Spleen (tissue), 13 donors: Measurements from ENCODE around the gene SLC25A24. TPM values are rescaled to one million over a fixed set of nuclear protein-coding genes. Genes with fewer than 3 reads are reported as not detected.
"Not testable (repeated sequence)": the region's sequence is repeated elsewhere in the genome, so short reads cannot be mapped to it uniquely, and the experiment has no call there.

ENCODE experiments used
- DNase-seq: peaks from one replicate; pipeline ENCODE4 v3.0.0-alpha.2; 2020
- H3K27ac ChIP-seq, 8 donors: fragments of 200-600 bp; sonication (generic) in 7 of 8; 1 replicate in 4 of 8; 2 replicates in 4 of 8; pipeline versions ENCODE4 v1.5.0 to v1.8.0; 2016 to 2021; ENCODE audit warnings: inconsistent platforms in 4 of 8, mild to moderate bottlenecking in 4 of 8, moderate library complexity in 1 of 8
- H3K27me3 ChIP-seq, 7 donors: fragments of 200-600 bp; sonication (generic) in 6 of 7; replicated peaks in 1 of 7; 1 replicate in 4 of 7; 2 replicates in 3 of 7; pipeline versions ENCODE4 v1.5.0 to v1.8.0; 2016 to 2021; ENCODE audit warnings: inconsistent platforms in 3 of 7, mild to moderate bottlenecking in 1 of 7
- H3K36me3 ChIP-seq, 6 donors: fragments of 200-600 bp; sonication (generic) in 5 of 6; 1 replicate in 4 of 6; 2 replicates in 2 of 6; pipeline versions ENCODE4 v1.5.0 to v1.8.0; 2016 to 2021; ENCODE audit warnings: inconsistent platforms in 2 of 6
- H3K4me1 ChIP-seq, 6 donors: fragments of 200-600 bp; sonication (generic) in 5 of 6; 1 replicate in 3 of 6; 2 replicates in 3 of 6; pipeline versions ENCODE4 v1.5.0 to v1.8.0; 2016 to 2021; ENCODE audit warnings: inconsistent platforms in 3 of 6
- H3K4me3 ChIP-seq, 8 donors: fragments of 200-600 bp; sonication (generic) in 7 of 8; 1 replicate in 4 of 8; 2 replicates in 4 of 8; pipeline versions ENCODE4 v1.5.0 to v1.8.0; 2016 to 2021; ENCODE audit warnings: inconsistent platforms in 4 of 8, mild to moderate bottlenecking in 4 of 8, moderate library complexity in 2 of 8
- H3K9me3 ChIP-seq, 8 donors: fragments of 200-600 bp; sonication (generic) in 7 of 8; 1 replicate in 4 of 8; 2 replicates in 4 of 8; pipeline versions ENCODE4 v1.5.0 to v1.8.0; 2016 to 2021; ENCODE audit warnings: inconsistent platforms in 4 of 8
- CTCF ChIP-seq, 11 experiments: fragments of 200-600 bp in 7 of 11; fragments of 450-650 bp in 4 of 11; sonication (generic) in 4 of 11; IDR thresholded peaks in 8 of 11; conservative IDR thresholded peaks in 3 of 11; 1 replicate in 7 of 11; 2 replicates in 4 of 11; pipeline versions ENCODE4 v1.4.0 to v1.8.0; 2016 to 2021; ENCODE audit warnings: antibody characterized with exemption in 11 of 11, inconsistent platforms in 4 of 11, mild to moderate bottlenecking in 1 of 11
- POLR2A ChIP-seq, 3 donors: fragments of 450-650 bp; IDR thresholded peaks; one replicate each; pipeline ENCODE4 v1.5.1; 2017; ENCODE audit warnings: antibody characterized with exemption in 3 of 3, mild to moderate bottlenecking in 1 of 3
- POLR2AphosphoS5 ChIP-seq, 3 donors: sonication (generic); formaldehyde crosslinking; IDR thresholded peaks; one replicate each; pipeline ENCODE4 v1.5.1; 2017; ENCODE audit warnings: antibody characterized with exemption in 3 of 3
- WGBS, 5 donors: extraction: QIAGEN DNeasy Blood & Tissue Kit in 3 of 5; methylation state at CpG; one replicate each; pipeline versions ENCODE4 v1.1.5 to v1.1.7; 2013 to 2018; 5-methylcytosine and 5-hydroxymethylcytosine counted together
- intact Hi-C: fragments of 100-400 bp; cut with DNase I; formaldehyde crosslinking; loops from one replicate; pipeline ENCODE4 v1.15.0; 2023; ENCODE audit warnings: low total_unique reads
- long read RNA-seq, 2 donors: transcript quantifications; one replicate each; lab custom pipeline, GENCODE V29; 2026
- polyA plus RNA-seq, 3 donors: library from polyadenylated mRNA; stranded (reverse); fragments of 200-250 nt; gene quantifications; one replicate each; pipeline ENCODE4 v1.2.1, GENCODE V29; 2013
- total RNA-seq, 7 donors: library from RNA; depleted of rRNA in 3 of 7; stranded (reverse); fragments of >200 nt in 3 of 7; fragmentation: NEBNext Ultra II Directional in 4 of 7; extraction: Animal tissue kit (Norgen Biotek cat#: 25700) in 4 of 7; gene quantifications; one replicate each; pipeline versions ENCODE4 v1.1.0 to v1.2.1, GENCODE V29; 2016 to 2021
- donor health status: healthy with polysubstance abuse.
- donor health status: DM: no; HTN: no; CAD: no; lungs with moderate emphysema.
- donor health status: DM: no; HTN: no; CAD: no.
- donor health status: Bipolar disorder and iron deficiency.
- donor health status: healthy.
- donor health status: DM: no; HTN: no; CAD: no.
- donor health status: DM: yes; HTN: yes; CAD: no.

The SLC25A24 gene
- total RNA-seq (10 to 100 TPM; 24.5 to 44.4 (median 35.5) TPM), polyA plus RNA-seq (10 to 100 TPM; 12.2 to 21.3 (median 14.6) TPM)
- long read RNA-seq, donor 1, full-length matches to known transcripts, result 18 of 40 reads
- long read RNA-seq, donor 1, partial matches to known transcripts, result 22 of 40 reads
- long read RNA-seq, donor 1, other reads (novel, unspliced or antisense), result 0 of 40 reads
- long read RNA-seq, donor 2, full-length matches to known transcripts, result 14 of 19 reads
- long read RNA-seq, donor 2, partial matches to known transcripts, result 5 of 19 reads
- long read RNA-seq, donor 2, other reads (novel, unspliced or antisense), result 0 of 19 reads

DNA sequence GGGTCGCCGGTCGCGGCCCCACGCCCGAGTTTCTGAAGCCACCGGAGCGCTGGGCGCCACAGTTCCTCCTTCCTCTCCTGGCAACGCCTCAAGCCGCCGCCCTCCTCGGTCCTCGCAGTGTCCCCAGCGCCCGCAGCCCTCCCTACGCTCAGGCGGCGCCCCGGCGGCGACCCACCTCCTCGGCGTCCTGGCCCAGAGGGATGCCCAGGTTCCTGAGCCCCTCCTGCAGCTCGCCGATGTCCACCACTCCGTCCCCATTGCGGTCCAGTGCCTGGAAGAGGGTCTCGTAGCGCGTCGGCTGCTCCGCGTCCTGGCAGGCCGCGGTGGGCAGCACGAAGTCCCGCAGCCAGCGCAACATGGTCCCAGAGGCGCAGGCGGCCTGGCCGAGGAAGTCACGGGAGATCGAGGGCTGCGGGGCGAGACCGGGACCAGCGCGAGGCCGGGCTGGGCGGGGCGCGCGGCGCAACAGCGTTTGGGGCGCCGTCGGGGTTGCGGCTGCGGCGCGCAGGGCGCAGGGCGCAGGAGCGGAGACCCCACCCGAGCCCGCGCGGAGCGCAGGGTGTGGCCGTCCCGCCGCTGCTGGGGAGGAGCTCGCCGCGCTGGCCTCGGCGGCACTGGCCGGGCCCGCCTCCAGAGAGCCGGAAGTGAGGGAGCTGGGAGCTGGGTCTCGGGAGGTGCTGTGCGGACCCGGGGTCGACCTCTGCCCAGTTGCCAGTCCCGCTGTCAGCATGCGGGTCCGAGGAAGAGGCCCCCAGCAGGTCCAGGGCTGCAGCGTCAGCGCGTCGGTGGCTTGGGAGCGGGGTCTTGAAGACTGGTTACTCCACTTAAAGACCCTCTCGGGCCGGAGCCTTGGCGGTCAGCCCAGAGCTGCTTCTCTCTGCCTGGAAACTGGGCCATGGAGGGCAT lies at the start of gene SLC25A24:
Gene SLC25A24 (minus strand): TSS at position 563 of the 906 bp plus-strand sequence. CDS start 205 bp downstream, at position 358.
- H3K4me1 ChIP-seq, result peaks cover 19 to 45% (median 31%) of the 10 kb centered on the region in 6 donors
- intact Hi-C loops, result no loop called here
- WGBS, 5 donors, result 0 to 1% (median 0%) methylated on average over 51 to 97 of the region's 97 CpGs

DNA sequence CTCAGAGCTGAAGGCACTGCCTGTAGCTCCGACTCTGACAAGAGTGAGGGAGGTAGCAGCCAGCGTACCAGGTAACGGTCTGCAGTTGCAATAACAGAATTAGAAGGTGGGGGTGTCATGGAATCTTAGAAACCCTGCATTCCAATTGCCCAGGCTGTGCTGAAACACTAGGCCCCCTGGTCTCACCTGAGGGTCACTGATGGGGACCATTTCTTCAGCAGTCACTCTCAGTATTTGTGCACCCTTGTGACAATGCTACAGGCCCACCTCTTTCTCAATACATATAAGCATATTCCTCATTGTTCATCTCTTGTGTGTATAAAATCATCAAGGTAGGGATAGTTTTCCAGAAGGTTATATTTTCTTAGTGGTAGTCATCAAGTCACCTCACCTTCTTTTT lies 43.8 kb upstream of the SLC25A24 start, which contains the start of gene NBPF4:
Gene NBPF4 (minus strand): TSS at position 101 of the 400 bp plus-strand sequence. CDS start 315 bp downstream, outside the sequence.
- H3K4me3 ChIP-seq, H3K27me3 ChIP-seq, H3K27ac ChIP-seq, intact Hi-C loops, H3K4me1 ChIP-seq, H3K9me3 ChIP-seq, H3K36me3 ChIP-seq, DNase-seq: not testable (repeated sequence)
- WGBS, 5 donors, result no CpG with 5 or more reads among the region's 3 CpGs

More for the DNA sequence above, at the start of gene SLC25A24:
- peak within 1 kb of the TSS; percentile 89 to 97 (median 94) for H3K27ac ChIP-seq
- H3K9me3 ChIP-seq, result peaks cover 0 to 4% (median 0%) of the 10 kb centered on the region in 8 donors
- no peaks in the 10 kb centered on the region for H3K27me3 ChIP-seq
- peak in 1 of 3 donors; percentile 31 for TF ChIP-seq POLR2A (IDR thresholded peaks at IDR 0.05)
- peak in 1 of 11 experiments; percentile 13 for TF ChIP-seq CTCF (IDR thresholded peaks at IDR 0.05 in 8 of 11, conservative IDR thresholded peaks at IDR 0.05 in 3 of 11)
- TF ChIP-seq POLR2AphosphoS5 (IDR thresholded peaks at IDR 0.05), result peak; percentile 81 to 88 (median 81)
- peaks cover 0 to 24% (median 2%) of the 10 kb centered on the region in 6 donors for H3K36me3 ChIP-seq
- peak; percentile 97 for DNase-seq
- H3K4me3 ChIP-seq, result peak within 1 kb of the TSS; percentile 76 to 87 (median 84)

GRCh38 chr1:108239426-108239825 lies 39.3 kb upstream of the SLC25A24 start:
- DNase-seq, intact Hi-C loops, H3K27ac ChIP-seq, H3K4me1 ChIP-seq, H3K4me3 ChIP-seq, H3K9me3 ChIP-seq, H3K36me3 ChIP-seq, H3K27me3 ChIP-seq: not testable (repeated sequence)
- WGBS, 5 donors, result no CpG with 5 or more reads among the region's 2 CpGs

GRCh38 chr1:108235308-108235707 lies 35.2 kb upstream of the SLC25A24 start:
- H3K9me3 ChIP-seq, H3K4me3 ChIP-seq, H3K36me3 ChIP-seq, intact Hi-C loops, H3K27ac ChIP-seq, H3K4me1 ChIP-seq, H3K27me3 ChIP-seq, DNase-seq: not testable (repeated sequence)
- no CpG with 5 or more reads among the region's 2 CpGs for WGBS, 5 donors

- H3K4me3 ChIP-seq, H3K36me3 ChIP-seq, DNase-seq, H3K27ac ChIP-seq, H3K27me3 ChIP-seq, H3K4me1 ChIP-seq, intact Hi-C loops, H3K9me3 ChIP-seq: not testable (repeated sequence)
- no CpG with 5 or more reads among the region's 3 CpGs for WGBS, 5 donors
Measured at GRCh38 chr1:108232183-108232582, 32.0 kb upstream of the SLC25A24 start.

GRCh38 chr1:108229976-108230375 lies 29.8 kb upstream of the SLC25A24 start:
- H3K27me3 ChIP-seq, H3K4me3 ChIP-seq, intact Hi-C loops, DNase-seq, H3K9me3 ChIP-seq, H3K27ac ChIP-seq, H3K36me3 ChIP-seq, H3K4me1 ChIP-seq: not testable (repeated sequence)
- WGBS, 5 donors, result no CpG with 5 or more reads among the region's 3 CpGs

- H3K27ac ChIP-seq, H3K4me1 ChIP-seq, DNase-seq, H3K36me3 ChIP-seq, H3K4me3 ChIP-seq, intact Hi-C loops, H3K27me3 ChIP-seq, H3K9me3 ChIP-seq: not testable (repeated sequence)
- no CpG with 5 or more reads among the region's 7 CpGs for WGBS, 5 donors
Measured at GRCh38 chr1:108227772-108228171, 27.6 kb upstream of the SLC25A24 start.

DNA sequence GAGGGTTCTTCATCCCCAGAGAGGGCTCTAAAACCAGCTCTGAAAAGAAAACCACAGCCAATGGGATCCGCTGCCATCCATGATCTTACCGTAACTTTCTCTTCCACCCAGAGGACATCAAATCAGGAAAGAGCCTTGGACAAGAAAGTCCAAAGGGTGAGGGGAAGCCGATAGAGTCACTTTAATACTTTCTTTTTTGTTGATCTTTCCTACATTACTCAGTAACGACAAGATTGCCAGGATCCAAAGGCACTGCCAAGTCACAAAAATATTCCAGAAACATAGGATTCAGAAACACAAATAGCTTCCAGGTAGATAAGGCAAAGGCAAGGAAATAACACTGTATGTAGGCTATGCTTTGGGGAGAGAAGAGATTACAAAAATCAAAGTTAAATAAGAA lies 26.7 kb upstream of the SLC25A24 start:
- H3K36me3 ChIP-seq, H3K27ac ChIP-seq, DNase-seq, H3K4me3 ChIP-seq, H3K4me1 ChIP-seq, intact Hi-C loops, H3K9me3 ChIP-seq, H3K27me3 ChIP-seq: not testable (repeated sequence)
- 57 to 100% (median 86%) methylated on average over 1 to 2 of the region's 4 CpGs; no CpG with 5 or more reads in 1 of the 5 donors for WGBS, 5 donors

- DNase-seq, H3K4me1 ChIP-seq, H3K36me3 ChIP-seq, intact Hi-C loops, H3K27me3 ChIP-seq, H3K4me3 ChIP-seq, H3K27ac ChIP-seq, H3K9me3 ChIP-seq: not testable (repeated sequence)
- WGBS, 5 donors, result 88 to 97% (median 94%) methylated on average over 7 of the region's 7 CpGs
Measured at GRCh38 chr1:108223226-108223625, 23.1 kb upstream of the SLC25A24 start.
